GM12878 (cell line): Measurements from ENCODE around the gene CYREN. TPM values are rescaled to one million over a fixed set of nuclear protein-coding genes. Genes with fewer than 3 reads are reported as not detected.

Source experiments
- ATF2 ChIP-seq: IDR thresholded peaks from 2 replicates; pipeline ENCODE4 v1.6.1; 2012; ENCODE audit warnings: low read length, inconsistent platforms
- ATF7 ChIP-seq: fragments of 450-650 bp; IDR thresholded peaks from 2 replicates; pipeline ENCODE4 v1.6.1; 2016; ENCODE audit warnings: low read depth, mild to moderate bottlenecking
- CREM ChIP-seq: IDR thresholded peaks from 2 replicates; pipeline ENCODE4 v1.6.1; 2014; ENCODE audit warnings: antibody characterized with exemption, low read depth
- CUX1 ChIP-seq: IDR thresholded peaks from 2 replicates; pipeline ENCODE4 v1.6.1; 2012; ENCODE audit warnings: improper control_type of control experiment, low read depth, low read length; ENCODE audit not compliant: insufficient replicate concordance
- DPF2 ChIP-seq: fragments of 450-650 bp; IDR thresholded peaks from 2 replicates; pipeline ENCODE4 v1.6.1; 2017; ENCODE audit warnings: mild to moderate bottlenecking
- EP300 ChIP-seq, 2 experiments: fragments of 150-350 bp in 1 of 2; IDR thresholded peaks; 2 replicates each; pipeline ENCODE4 v1.6.1; 2011 to 2012; ENCODE audit warnings: low read depth in 2 of 2, low read length in 2 of 2, borderline replicate concordance in 1 of 2, improper control_type of control experiment in 1 of 2, inconsistent platforms in 1 of 2; ENCODE audit not compliant: control insufficient read depth in 1 of 2
- KLF5 ChIP-seq: fragments of 450-650 bp; IDR thresholded peaks from 2 replicates; pipeline ENCODE4 v1.6.1; 2014; ENCODE audit warnings: mild to moderate bottlenecking; ENCODE audit not compliant: partially characterized antibody
- MYB ChIP-seq: fragments of 150-350 bp; IDR thresholded peaks from 2 replicates; pipeline ENCODE4 v1.6.1; 2014; ENCODE audit warnings: mild to moderate bottlenecking, low read depth, low read length, borderline replicate concordance
- NFYA ChIP-seq: IDR thresholded peaks from 2 replicates; pipeline ENCODE4 v1.6.1; 2011; ENCODE audit warnings: low read depth, mild to moderate bottlenecking, low read length, improper control_type of control experiment, borderline replicate concordance
- NR2C2 ChIP-seq: IDR thresholded peaks from 2 replicates; pipeline ENCODE4 v1.6.1; 2011; ENCODE audit warnings: borderline replicate concordance, low read depth; ENCODE audit not compliant: control insufficient read depth, insufficient read length
- RAD21 ChIP-seq: IDR thresholded peaks from 2 replicates; pipeline ENCODE4 v1.6.1; 2011; ENCODE audit warnings: mild to moderate bottlenecking, low read depth, low read length, moderate library complexity; ENCODE audit not compliant: insufficient read depth
- RAD51 ChIP-seq: fragments of 450-650 bp; IDR thresholded peaks from 2 replicates; pipeline ENCODE4 v1.6.1; 2016; ENCODE audit warnings: moderate library complexity, mild to moderate bottlenecking, inconsistent platforms
- SUZ12 ChIP-seq: fragments of 200-600 bp; sonication (generic); IDR thresholded peaks from one replicate; pipeline ENCODE4 v1.6.1; 2018; ENCODE audit warnings: antibody characterized with exemption, mild to moderate bottlenecking; ENCODE audit not compliant: unreplicated experiment
- TCF3 ChIP-seq: IDR thresholded peaks from 2 replicates; pipeline ENCODE4 v1.6.1; 2012; ENCODE audit warnings: low read depth, mild to moderate bottlenecking, low read length, borderline replicate concordance; ENCODE audit not compliant: insufficient read depth
- ZNF217 ChIP-seq: fragments of 450-650 bp; IDR thresholded peaks from 2 replicates; pipeline ENCODE4 v1.6.1; 2017; ENCODE audit warnings: antibody characterized with exemption, mild to moderate bottlenecking
- ZNF384 ChIP-seq: IDR thresholded peaks from 2 replicates; pipeline ENCODE4 v1.6.1; 2012; ENCODE audit warnings: low read depth, mild to moderate bottlenecking, low read length, improper control_type of control experiment, borderline replicate concordance
- polyA plus RNA-seq, 11 experiments: library from polyadenylated mRNA; depleted of rRNA in 4 of 11; unstranded in 6 of 11; stranded (reverse) in 5 of 11; fragments of >200 nt; fragmentation: Nextera tagmentation in 4 of 11; fragmentation: Illumina TruSeq in 1 of 11; extraction: Ambion mirVana in 4 of 11; extraction: Trizol in 1 of 11; gene quantifications; 1 replicate in 1 of 11; 2 replicates in 10 of 11; pipeline versions ENCODE4 v1.2.1 to v1.2.3, GENCODE V29; 2011 to 2016; ENCODE audit warnings: inconsistent platforms in 2 of 11, missing spikeins in 2 of 11, low read depth in 1 of 11
- total RNA-seq, 4 experiments: library from RNA; depleted of rRNA in 3 of 4; stranded (reverse); fragments of >200 nt in 3 of 4; fragmentation: Illumina TruSeq in 1 of 4; extraction: Trizol in 1 of 4; gene quantifications; 2 replicates each; pipeline versions ENCODE4 v1.2.1 to v1.2.3, GENCODE V29; 2013 to 2021
- TF ChIP-seq, protein P1 (sequence below): IDR thresholded peaks from 2 replicates; pipeline ENCODE4 v1.6.1; 2011; ENCODE audit warnings: borderline replicate concordance, low read depth, mild to moderate bottlenecking, moderate library complexity, low read length; ENCODE audit not compliant: insufficient read depth, poor library complexity, severe bottlenecking
- TF ChIP-seq, protein P2 (sequence below): fragments of 450-650 bp; IDR thresholded peaks from 2 replicates; pipeline ENCODE4 v1.6.1; 2016; ENCODE audit warnings: mild to moderate bottlenecking

Gene CYREN
- total and polyA plus RNA-seq, 10 of the 15 experiments (the other 5 are each of a cell fraction or from before 2014, with no cell fraction given), result 8.7 to 64.3 (median 55.7) TPM

- TF ChIP-seq NFYA (no peak), CREM (peak; percentile 96), TCF3 (no peak), MYB (no peak), EP300 (IDR thresholded peaks at IDR 0.05; ENCODE audit: borderline replicate concordance in 1 of 2, control insufficient read depth in 1 of 2, low read depth in 2 of 2, low read length in 2 of 2) (peak; percentile 94 to 95; a peak in 3 of 4 replicates), KLF5 (peak; percentile 88), DPF2 (peak; percentile 98), ATF2 (peak; percentile 81; the same call in 1 of the 2 replicates), RAD21 (peak; percentile 27; the same call in 1 of the 2 replicates), CUX1 (no peak), NR2C2 (no peak), ZNF217 (no peak), SUZ12 (no peak), ATF7 (peak; percentile 91), ZNF384 (no peak), RAD51 (peak; percentile 23; the same call in 1 of the 2 replicates)
- TF ChIP-seq, protein P1, sequence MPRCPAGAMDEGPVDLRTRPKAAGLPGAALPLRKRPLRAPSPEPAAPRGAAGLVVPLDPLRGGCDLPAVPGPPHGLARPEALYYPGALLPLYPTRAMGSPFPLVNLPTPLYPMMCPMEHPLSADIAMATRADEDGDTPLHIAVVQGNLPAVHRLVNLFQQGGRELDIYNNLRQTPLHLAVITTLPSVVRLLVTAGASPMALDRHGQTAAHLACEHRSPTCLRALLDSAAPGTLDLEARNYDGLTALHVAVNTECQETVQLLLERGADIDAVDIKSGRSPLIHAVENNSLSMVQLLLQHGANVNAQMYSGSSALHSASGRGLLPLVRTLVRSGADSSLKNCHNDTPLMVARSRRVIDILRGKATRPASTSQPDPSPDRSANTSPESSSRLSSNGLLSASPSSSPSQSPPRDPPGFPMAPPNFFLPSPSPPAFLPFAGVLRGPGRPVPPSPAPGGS, result peak; percentile 95
- TF ChIP-seq, protein P2, sequence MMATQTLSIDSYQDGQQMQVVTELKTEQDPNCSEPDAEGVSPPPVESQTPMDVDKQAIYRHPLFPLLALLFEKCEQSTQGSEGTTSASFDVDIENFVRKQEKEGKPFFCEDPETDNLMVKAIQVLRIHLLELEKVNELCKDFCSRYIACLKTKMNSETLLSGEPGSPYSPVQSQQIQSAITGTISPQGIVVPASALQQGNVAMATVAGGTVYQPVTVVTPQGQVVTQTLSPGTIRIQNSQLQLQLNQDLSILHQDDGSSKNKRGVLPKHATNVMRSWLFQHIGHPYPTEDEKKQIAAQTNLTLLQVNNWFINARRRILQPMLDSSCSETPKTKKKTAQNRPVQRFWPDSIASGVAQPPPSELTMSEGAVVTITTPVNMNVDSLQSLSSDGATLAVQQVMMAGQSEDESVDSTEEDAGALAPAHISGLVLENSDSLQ, result peak; percentile 63
Observed at GRCh38 chr7:135186841-135187253, 16.3 kb upstream of the CYREN start (continued).
